GM12878 (cell line): ENCODE data around the gene RDH5. TPM values are rescaled to one million over a fixed set of nuclear protein-coding genes. Genes with fewer than 3 reads are reported as not detected.

Experiments
- ATAC-seq: fragments of 200-7000 bp; cut with Tn5 transposase; 3 replicates; pipeline ENCODE4 v1.9.1; 2020; ENCODE audit warnings: mild to moderate bottlenecking, moderate library complexity
- BruUV-seq: library from RNA; stranded (reverse); fragments of 400-500 nt; replicated peaks from 2 replicates; lab custom pipeline; 2021; lab: Mats Ljungman, UMichigan
- CTCF ChIA-PET: fragments of 300-600 bp; sonication (Branson Sonifier 250); formaldehyde crosslinking; extraction: SDS; loops from one replicate; lab custom pipeline; 2021; ENCODE audit warnings: inconsistent platforms; lab: Yijun Ruan, JAX
- POLR2A ChIA-PET: fragments of 350-600 bp; formaldehyde crosslinking; extraction: SDS; loops from one replicate; lab custom pipeline; 2021; ENCODE audit warnings: inconsistent platforms; lab: Charles Lee
- RAD21 ChIA-PET: fragments of 300-600 bp; sonication (Branson Sonifier 250); formaldehyde crosslinking; loops from one replicate; lab custom pipeline; 2023; ENCODE audit warnings: antibody characterized with exemption; ENCODE audit not compliant: unreplicated experiment; lab: Charles Lee
- SMC1A ChIA-PET: fragments of 300-600 bp; sonication (Branson Sonifier 250); formaldehyde crosslinking; loops from one replicate; lab custom pipeline; 2023; ENCODE audit not compliant: unreplicated experiment, uncharacterized antibody; lab: Charles Lee
- DNase-seq: peaks from one replicate; pipeline ENCODE4 v3.0.0-alpha.2; 2011; ENCODE audit warnings: low read depth, low spot score
- FAIRE-seq: peaks from 3 replicates; lab custom pipeline; 2011; peaks lifted over from hg19 to GRCh38; lab: Jason Lieb, UNC
- H2AFZ ChIP-seq: 2 replicates; pipeline ENCODE4 v1.6.0; 2011; ENCODE audit warnings: low read depth, low read length, control low read depth; ENCODE audit not compliant: control insufficient read depth
- H3K27ac ChIP-seq: 2 replicates; pipeline ENCODE4 v1.5.1; 2011; ENCODE audit warnings: control low read depth; ENCODE audit not compliant: control insufficient read depth, insufficient read depth
- H3K27me3 ChIP-seq, 2 experiments: replicated peaks in 1 of 2; 2 replicates each; pipeline versions ENCODE4 v1.6.0 to v1.6.1; 2011; ENCODE audit warnings: low read length in 1 of 2; ENCODE audit not compliant: control insufficient read depth in 2 of 2, insufficient read depth in 2 of 2
- H3K36me3 ChIP-seq, 2 experiments: 2 replicates each; pipeline ENCODE4 v1.5.1; 2011; ENCODE audit warnings: low read length in 1 of 2; ENCODE audit not compliant: control insufficient read depth in 2 of 2, insufficient read depth in 2 of 2
- H3K4me1 ChIP-seq: 2 replicates; pipeline ENCODE4 v1.6.1; 2011; ENCODE audit warnings: mild to moderate bottlenecking, low read length, moderate library complexity, mixed read lengths; ENCODE audit not compliant: control insufficient read depth, insufficient read depth
- H3K4me2 ChIP-seq: 2 replicates; pipeline ENCODE4 v1.6.0; 2011; ENCODE audit warnings: control low read depth; ENCODE audit not compliant: control insufficient read depth, insufficient read depth
- H3K4me3 ChIP-seq: fragments of 200-600 bp; sonication (generic); 2 replicates; pipeline ENCODE4 v1.5.1; 2016
- H3K79me2 ChIP-seq: 2 replicates; pipeline ENCODE4 v1.6.0; 2011; ENCODE audit warnings: low read length; ENCODE audit not compliant: control insufficient read depth, insufficient read depth
- H3K9ac ChIP-seq: 2 replicates; pipeline ENCODE4 v1.8.0; 2011; ENCODE audit warnings: low read length, control low read depth, mixed read lengths; ENCODE audit not compliant: control insufficient read depth, insufficient read depth
- H3K9me3 ChIP-seq: replicated peaks from 3 replicates; pipeline ENCODE4 v1.5.1; 2011; ENCODE audit warnings: mild to moderate bottlenecking, low read length; ENCODE audit not compliant: control insufficient read depth, insufficient read depth
- H4K20me1 ChIP-seq: 2 replicates; pipeline ENCODE4 v1.6.0; 2011; ENCODE audit not compliant: control insufficient read depth, insufficient read depth
- E4F1 ChIP-seq: fragments of 450-650 bp; IDR thresholded peaks from 2 replicates; pipeline ENCODE4 v1.6.1; 2018; ENCODE audit warnings: borderline replicate concordance, mild to moderate bottlenecking; ENCODE audit not compliant: partially characterized antibody
- GATAD2B ChIP-seq: fragments of 450-650 bp; conservative IDR thresholded peaks from 2 replicates; pipeline ENCODE4 v1.6.1; 2017; ENCODE audit warnings: low read depth, mild to moderate bottlenecking, moderate library complexity
- MXI1 ChIP-seq: fragments of 150-350 bp; IDR thresholded peaks from 2 replicates; pipeline ENCODE4 v1.6.1; 2011; ENCODE audit warnings: low read depth, mild to moderate bottlenecking, inconsistent platforms, low read length, improper control_type of control experiment
- SREBF2 ChIP-seq: IDR thresholded peaks from 2 replicates; pipeline ENCODE4 v1.6.1; 2012; ENCODE audit warnings: mild to moderate bottlenecking, low read length
- YBX1 ChIP-seq: fragments of 450-650 bp; IDR thresholded peaks from 2 replicates; pipeline ENCODE4 v1.6.1; 2016; ENCODE audit warnings: antibody characterized with exemption
- ZNF687 ChIP-seq: fragments of 450-650 bp; IDR thresholded peaks from 2 replicates; pipeline ENCODE4 v1.6.1; 2017; ENCODE audit warnings: mild to moderate bottlenecking, moderate library complexity
- in situ Hi-C: fragments of 300-500 bp; cut with MboI; formaldehyde crosslinking; loops from 9 replicates; pipeline ENCODE4 v1.14.3; 2018; ENCODE audit warnings: mixed read lengths
- intact Hi-C: fragments of 100-400 bp; cut with micrococcal nuclease; formaldehyde crosslinking; loops from one replicate; pipeline ENCODE4 v1.14.2; 2022; ENCODE audit not compliant: unreplicated experiment
- polyA plus RNA-seq, 11 experiments: library from polyadenylated mRNA; depleted of rRNA in 4 of 11; unstranded in 6 of 11; stranded (reverse) in 5 of 11; fragments of >200 nt; fragmentation: Nextera tagmentation in 4 of 11; fragmentation: Illumina TruSeq in 1 of 11; extraction: Ambion mirVana in 4 of 11; extraction: Trizol in 1 of 11; gene quantifications; 1 replicate in 1 of 11; 2 replicates in 10 of 11; pipeline versions ENCODE4 v1.2.1 to v1.2.3, GENCODE V29; 2011 to 2016; ENCODE audit warnings: inconsistent platforms in 2 of 11, missing spikeins in 2 of 11, low read depth in 1 of 11
- total RNA-seq, 4 experiments: library from RNA; depleted of rRNA in 3 of 4; stranded (reverse); fragments of >200 nt in 3 of 4; fragmentation: Illumina TruSeq in 1 of 4; extraction: Trizol in 1 of 4; gene quantifications; 2 replicates each; pipeline versions ENCODE4 v1.2.1 to v1.2.3, GENCODE V29; 2013 to 2021
- TF ChIP-seq, protein P1 (sequence below): fragments of 450-650 bp; formaldehyde crosslinking; IDR thresholded peaks from 2 replicates; pipeline ENCODE4 v1.4.0; 2020; ENCODE audit warnings: mild to moderate bottlenecking, moderate library complexity
- TF ChIP-seq, protein P2 (sequence below): IDR thresholded peaks from 2 replicates; pipeline ENCODE4 v1.6.1; 2011; ENCODE audit warnings: borderline replicate concordance, low read depth, mild to moderate bottlenecking, moderate library complexity, mixed read lengths, low read length; ENCODE audit not compliant: insufficient read depth; ENCODE audit errors: extremely low read length

The RDH5 gene
- total and polyA plus RNA-seq, 10 of the 15 experiments (the other 5 are each of a cell fraction or from before 2014, with no cell fraction given): 2.6 to 11.6 (median 7.3) TPM

- BruUV-seq: no TSS peak
- ChIA-PET RAD21 (interaction anchor here (0.7 to 1.9 kb wide), 9 partner anchors 9 to 51 kb away, joined by 3 to 11 read pairs (median 4); partner anchors contain the start of gene BLOC1S1), POLR2A (interaction anchor here (0.5 to 1.3 kb wide), 4 partner anchors 9 to 635 kb away, joined by 3 read pairs; no protein-coding TSS in a partner anchor), SMC1A (interaction anchor here (0.8 to 2.8 kb wide), 11 partner anchors 9 to 64 kb away, joined by 3 to 12 read pairs (median 4); partner anchors contain the start of gene BLOC1S1), CTCF (interaction anchor here (0.7 to 2.6 kb wide), 16 partner anchors 8 to 1093 kb away, joined by 3 to 16 read pairs (median 4); a partner anchor contains a TSS)
- Histone ChIP-seq H3K9ac (no peak overlapping the region), H3K27me3 (no peaks in the 10 kb centered on the region), H3K4me3 (0 out of 2 replicates have a peak overlapping the region, but pooled peaks have one; percentile 16), H3K36me3 (no peaks in the 10 kb centered on the region), H3K4me2 (peak overlapping the region; percentile 61), H3K9me3 (no peaks in the 10 kb centered on the region), H3K27ac (peak overlapping the region; percentile 62; the same call in 1 of the 2 replicates), H4K20me1 (no peaks in the 10 kb centered on the region), H3K79me2 (no peaks in the 10 kb centered on the region), H2AFZ (peak overlapping the region; percentile 91), H3K4me1 (peaks cover 10% of the 10 kb centered on the region)
- DNase-seq (peak; percentile 76), FAIRE-seq (no peak), ATAC-seq (peak; percentile 100)
- intact Hi-C loops (no loop called here), in situ Hi-C loops (no loop called here)
- TF ChIP-seq, protein P1, sequence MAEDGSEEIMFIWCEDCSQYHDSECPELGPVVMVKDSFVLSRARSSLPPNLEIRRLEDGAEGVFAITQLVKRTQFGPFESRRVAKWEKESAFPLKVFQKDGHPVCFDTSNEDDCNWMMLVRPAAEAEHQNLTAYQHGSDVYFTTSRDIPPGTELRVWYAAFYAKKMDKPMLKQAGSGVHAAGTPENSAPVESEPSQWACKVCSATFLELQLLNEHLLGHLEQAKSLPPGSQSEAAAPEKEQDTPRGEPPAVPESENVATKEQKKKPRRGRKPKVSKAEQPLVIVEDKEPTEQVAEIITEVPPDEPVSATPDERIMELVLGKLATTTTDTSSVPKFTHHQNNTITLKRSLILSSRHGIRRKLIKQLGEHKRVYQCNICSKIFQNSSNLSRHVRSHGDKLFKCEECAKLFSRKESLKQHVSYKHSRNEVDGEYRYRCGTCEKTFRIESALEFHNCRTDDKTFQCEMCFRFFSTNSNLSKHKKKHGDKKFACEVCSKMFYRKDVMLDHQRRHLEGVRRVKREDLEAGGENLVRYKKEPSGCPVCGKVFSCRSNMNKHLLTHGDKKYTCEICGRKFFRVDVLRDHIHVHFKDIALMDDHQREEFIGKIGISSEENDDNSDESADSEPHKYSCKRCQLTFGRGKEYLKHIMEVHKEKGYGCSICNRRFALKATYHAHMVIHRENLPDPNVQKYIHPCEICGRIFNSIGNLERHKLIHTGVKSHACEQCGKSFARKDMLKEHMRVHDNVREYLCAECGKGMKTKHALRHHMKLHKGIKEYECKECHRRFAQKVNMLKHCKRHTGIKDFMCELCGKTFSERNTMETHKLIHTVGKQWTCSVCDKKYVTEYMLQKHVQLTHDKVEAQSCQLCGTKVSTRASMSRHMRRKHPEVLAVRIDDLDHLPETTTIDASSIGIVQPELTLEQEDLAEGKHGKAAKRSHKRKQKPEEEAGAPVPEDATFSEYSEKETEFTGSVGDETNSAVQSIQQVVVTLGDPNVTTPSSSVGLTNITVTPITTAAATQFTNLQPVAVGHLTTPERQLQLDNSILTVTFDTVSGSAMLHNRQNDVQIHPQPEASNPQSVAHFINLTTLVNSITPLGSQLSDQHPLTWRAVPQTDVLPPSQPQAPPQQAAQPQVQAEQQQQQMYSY (CRISPR knock-in tag): no peak
- TF ChIP-seq GATAD2B: 0 out of 2 replicates have a peak, but pooled peaks have one; percentile 27
- TF ChIP-seq ZNF687: 0 out of 2 replicates have a peak, but pooled peaks have one; percentile 36
- TF ChIP-seq, protein P2, sequence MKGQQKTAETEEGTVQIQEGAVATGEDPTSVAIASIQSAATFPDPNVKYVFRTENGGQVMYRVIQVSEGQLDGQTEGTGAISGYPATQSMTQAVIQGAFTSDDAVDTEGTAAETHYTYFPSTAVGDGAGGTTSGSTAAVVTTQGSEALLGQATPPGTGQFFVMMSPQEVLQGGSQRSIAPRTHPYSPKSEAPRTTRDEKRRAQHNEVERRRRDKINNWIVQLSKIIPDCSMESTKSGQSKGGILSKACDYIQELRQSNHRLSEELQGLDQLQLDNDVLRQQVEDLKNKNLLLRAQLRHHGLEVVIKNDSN: no peak
- no peak for TF ChIP-seq E4F1
- no peak for TF ChIP-seq YBX1
- TF ChIP-seq SREBF2: no peak
- no peak for TF ChIP-seq MXI1
These were observed 46.6 kb upstream of the RDH5 start for GRCh38 chr12:55673638-55674037.
